Neural progenitor cell (in vitro differentiated cells): Measurements from ENCODE around the gene LRRC63. TPM values are rescaled to one million over a fixed set of nuclear protein-coding genes. Genes with fewer than 3 reads are reported as not detected.

Experiments
- DNase-seq: peaks from one replicate; pipeline ENCODE4 v3.0.0-alpha.2; 2016; ENCODE audit warnings: low spot score
- H2AFZ ChIP-seq: fragments of 200-600 bp; sonication (generic); replicated peaks from 2 replicates; pipeline ENCODE4 v1.6.1; 2016; ENCODE audit warnings: antibody characterized with exemption
- H3F3A ChIP-seq: fragments of 200-600 bp; sonication (generic); 2 replicates; pipeline ENCODE4 v1.6.1; 2016; ENCODE audit warnings: antibody characterized with exemption, low read depth
- H3K27ac ChIP-seq: fragments of 200-600 bp; sonication (generic); 2 replicates; pipeline ENCODE4 v1.5.1; 2016; ENCODE audit warnings: mild to moderate bottlenecking
- H3K27me3 ChIP-seq: fragments of 200-600 bp; sonication (generic); 2 replicates; pipeline ENCODE4 v1.6.1; 2016; ENCODE audit warnings: mild to moderate bottlenecking, moderate library complexity
- H3K36me3 ChIP-seq: fragments of 200-600 bp; sonication (generic); 2 replicates; pipeline ENCODE4 v1.5.1; 2016
- H3K4me1 ChIP-seq: fragments of 200-600 bp; sonication (generic); 2 replicates; pipeline ENCODE4 v1.6.1; 2016; ENCODE audit warnings: mixed run types
- H3K4me2 ChIP-seq: fragments of 200-600 bp; sonication (generic); 2 replicates; pipeline ENCODE4 v1.6.1; 2016
- H3K4me3 ChIP-seq: fragments of 200-600 bp; sonication (generic); 2 replicates; pipeline ENCODE4 v1.5.1; 2016
- H3K79me2 ChIP-seq: fragments of 200-600 bp; sonication (generic); 2 replicates; pipeline ENCODE4 v1.6.1; 2016; ENCODE audit warnings: low read depth
- H3K9ac ChIP-seq: fragments of 200-600 bp; sonication (generic); 2 replicates; pipeline ENCODE4 v1.6.1; 2016
- H3K9me3 ChIP-seq: fragments of 200-600 bp; sonication (generic); 2 replicates; pipeline ENCODE4 v1.5.1; 2016; ENCODE audit warnings: low read depth
- H4K20me1 ChIP-seq: fragments of 200-600 bp; sonication (generic); 2 replicates; pipeline ENCODE4 v1.6.1; 2016; ENCODE audit warnings: low read depth
- H3K27ac Mint-ChIP-seq: 3 replicates; pipeline ENCODE4 v1.8.0; 2021; ENCODE audit warnings: mixed read lengths
- H3K27me3 Mint-ChIP-seq: 2 replicates; pipeline ENCODE4 v1.8.0; 2022; ENCODE audit warnings: low read depth, mild to moderate bottlenecking, inconsistent platforms, moderate library complexity, mixed read lengths; ENCODE audit not compliant: insufficient read depth
- H3K36me3 Mint-ChIP-seq: 3 replicates; pipeline ENCODE4 v1.8.0; 2021; ENCODE audit warnings: mixed read lengths
- H3K4me1 Mint-ChIP-seq: 3 replicates; pipeline ENCODE4 v1.8.0; 2021; ENCODE audit warnings: mixed read lengths
- H3K4me3 Mint-ChIP-seq: 3 replicates; pipeline ENCODE4 v1.8.0; 2021; ENCODE audit warnings: mild to moderate bottlenecking, moderate library complexity, mixed read lengths
- H3K9me3 Mint-ChIP-seq: 3 replicates; pipeline ENCODE4 v1.8.0; 2020; ENCODE audit warnings: mixed read lengths
- CTCF ChIP-seq: fragments of 200-600 bp; sonication (generic); IDR thresholded peaks from 2 replicates; pipeline ENCODE4 v1.5.1; 2017; ENCODE audit warnings: antibody characterized with exemption, mild to moderate bottlenecking
- EZH2 ChIP-seq: fragments of 200-600 bp; sonication (generic); IDR thresholded peaks from 2 replicates; pipeline ENCODE4 v1.6.1; 2017; ENCODE audit warnings: antibody characterized with exemption, mild to moderate bottlenecking, moderate library complexity
- EZH2phosphoT487 ChIP-seq: fragments of 200-600 bp; sonication (generic); IDR thresholded peaks from 2 replicates; pipeline ENCODE4 v1.6.1; 2017; ENCODE audit warnings: antibody characterized with exemption
- small RNA-seq: library from RNA; depleted of rRNA; stranded (forward); fragments of <200 nt; gene quantifications from one replicate; pipeline ENCODE3, GENCODE V24; 2015
- total RNA-seq: library from RNA; depleted of rRNA; stranded (reverse); fragments of >200 nt; gene quantifications from 2 replicates; pipeline ENCODE4 v1.2.3, GENCODE V29; 2015; ENCODE audit warnings: low replicate concordance

Gene LRRC63
- total RNA-seq, 1 donor from 2014 or later = not detected

DNA sequence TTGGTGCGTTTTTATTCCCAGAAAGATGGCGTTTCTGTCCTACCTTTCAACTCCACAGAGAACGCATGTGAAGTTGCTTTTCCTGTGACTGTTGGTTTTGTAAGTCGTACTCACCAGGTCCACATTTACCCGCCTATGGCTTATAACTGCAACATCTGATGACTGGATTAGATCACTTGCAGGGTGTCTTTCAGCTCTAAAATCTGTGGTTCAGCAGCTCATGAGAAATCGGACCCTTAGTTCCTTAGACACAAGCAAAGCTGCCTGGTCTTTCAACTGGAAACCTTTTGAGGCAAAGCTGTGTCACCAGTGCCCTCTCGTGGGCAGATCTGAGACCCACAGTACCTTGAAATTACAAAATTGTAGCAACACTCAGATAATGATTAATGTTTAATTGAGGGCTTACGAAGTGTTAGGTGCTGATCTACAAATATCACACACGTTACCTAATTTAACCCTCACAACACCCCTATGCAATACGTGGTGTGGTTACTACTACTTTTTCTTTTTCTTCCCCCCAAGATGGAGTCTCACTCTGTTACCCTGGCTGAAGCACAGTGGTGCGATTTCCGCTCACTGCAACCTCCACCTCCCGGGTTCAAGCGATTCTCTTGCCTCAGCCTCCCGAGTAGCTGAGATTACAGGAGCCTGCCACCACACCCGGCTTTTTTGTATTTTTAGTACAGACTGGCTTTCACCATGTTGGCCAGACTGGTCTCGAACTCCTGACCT lies 109.9 kb downstream of the LRRC63 start:
- Histone ChIP-seq H3K36me3 (no peaks in the 10 kb centered on the region), H3K27me3 (no peaks in the 10 kb centered on the region), H3K27ac (no peak overlapping the region), H3K4me3 (no peak overlapping the region), H3K9ac (no peak overlapping the region), H3K4me2 (no peak overlapping the region), H4K20me1 (no peaks in the 10 kb centered on the region), H3F3A (no peaks in the 10 kb centered on the region), H3K4me1 (no peaks in the 10 kb centered on the region), H3K79me2 (no peaks in the 10 kb centered on the region), H2AFZ (peak overlapping the region; percentile 97), H3K9me3 (no peaks in the 10 kb centered on the region)
- Mint-ChIP-seq H3K36me3 (no peaks in the 10 kb centered on the region), H3K4me1 (peaks cover 6% of the 10 kb centered on the region), H3K27ac (peak overlapping the region; percentile 7), H3K9me3 (no peaks in the 10 kb centered on the region), H3K4me3 (no peak overlapping the region), H3K27me3 (no peaks in the 10 kb centered on the region)
- TF ChIP-seq EZH2 (no peak), EZH2phosphoT487 (no peak), CTCF (peak; percentile 80)
- DNase-seq = peak; percentile 73

- Histone ChIP-seq H4K20me1 (no peaks in the 10 kb centered on the region), H3K4me2 (no peak overlapping the region), H3K4me3 (no peak overlapping the region), H3K36me3 (no peaks in the 10 kb centered on the region), H3K27me3 (no peaks in the 10 kb centered on the region), H3K9me3 (no peaks in the 10 kb centered on the region), H2AFZ (no peak overlapping the region), H3K27ac (no peak overlapping the region), H3F3A (no peaks in the 10 kb centered on the region), H3K9ac (no peak overlapping the region), H3K79me2 (no peaks in the 10 kb centered on the region), H3K4me1 (no peaks in the 10 kb centered on the region)
- no peaks in the 10 kb centered on the region for H3K36me3 Mint-ChIP-seq
- no peak for TF ChIP-seq CTCF
- no peak for TF ChIP-seq EZH2
- TF ChIP-seq EZH2phosphoT487 = no peak
- H3K9me3 Mint-ChIP-seq = no peaks in the 10 kb centered on the region
- no peak for DNase-seq
- peaks cover 6% of the 10 kb centered on the region for H3K4me1 Mint-ChIP-seq
- no peak overlapping the region for H3K27ac Mint-ChIP-seq
- no peak overlapping the region for H3K4me3 Mint-ChIP-seq
- H3K27me3 Mint-ChIP-seq = no peaks in the 10 kb centered on the region
These were observed 113.2 kb downstream of the LRRC63 start for GRCh38 chr13:46324976-46325375.

Small RNA genes within 50 kb of the gene (small RNA-seq; reads per million reads assigned to genes)
- gene RN7SKP5 (not detected), gene RN7SL288P (not detected)

Other genes with a start within 250 kb of the LRRC63 start
- 22.7 and 41.4 TPM in 2 replicates for gene ZC3H13, start 159.2 kb upstream of the LRRC63 start, total RNA-seq
- not detected in 2 replicates for gene CPB2, start 106.9 kb upstream of the LRRC63 start, total RNA-seq
- gene LCP1, start 29.8 kb upstream of the LRRC63 start, total RNA-seq = 0.34 and 2.2 TPM in 2 replicates
- gene RUBCNL, start 175.3 kb downstream of the LRRC63 start, total RNA-seq = 0.80 and 1.2 TPM in 2 replicates